RPMI7951 (cell line): ENCODE data around the gene ZNF195. TPM values are rescaled to one million over a fixed set of nuclear protein-coding genes. Genes with fewer than 3 reads are reported as not detected.
"Not testable (repeated sequence)": the region's sequence is repeated elsewhere in the genome, so short reads cannot be mapped to it uniquely, and the experiment has no call there.

ENCODE experiments used
- DNase-seq: peaks from one replicate; pipeline ENCODE4 v3.0.0-alpha.2; 2012; ENCODE audit warnings: low read depth
- total RNA-seq: library from RNA; depleted of rRNA; stranded (reverse); fragments of >200 nt; shearing (Covaris generic); gene quantifications from 2 replicates; pipeline ENCODE4 v1.2.3, GENCODE V29; 2014; rRNA removed

The ZNF195 gene
- total RNA-seq, 1 experiment from 2014 or later = 14.5 TPM

GRCh38 chr11:3347127-3347526 lies 31.8 kb downstream of the ZNF195 start:
- DNase-seq = no peak

- DNase-seq = no peak
These were observed 32.4 kb downstream of the ZNF195 start for GRCh38 chr11:3346587-3346986.

- no peak for DNase-seq
These were observed 33.2 kb downstream of the ZNF195 start for GRCh38 chr11:3345736-3346135.

GRCh38 chr11:3344327-3345174 lies 34.4 kb downstream of the ZNF195 start:
- no peak for DNase-seq

- DNase-seq = no peak
These were observed 36.2 kb downstream of the ZNF195 start for GRCh38 chr11:3342709-3343108.

- no peak for DNase-seq
These were observed 37.6 kb downstream of the ZNF195 start for GRCh38 chr11:3341298-3341697.

- peak; percentile 48 for DNase-seq
These were observed 38.9 kb downstream of the ZNF195 start for GRCh38 chr11:3340025-3340424.

GRCh38 chr11:3339340-3339624 lies 39.7 kb downstream of the ZNF195 start:
- no peak for DNase-seq

- DNase-seq = no peak
These were observed 40.2 kb downstream of the ZNF195 start for GRCh38 chr11:3338569-3339339.

GRCh38 chr11:3336420-3336819 lies 42.5 kb downstream of the ZNF195 start:
- DNase-seq = not testable (repeated sequence)

- not testable (repeated sequence) for DNase-seq
These were observed 45.8 kb downstream of the ZNF195 start for GRCh38 chr11:3333157-3333556.

- not testable (repeated sequence) for DNase-seq
These were observed 47.9 kb downstream of the ZNF195 start for GRCh38 chr11:3331078-3331477.

- DNase-seq = not testable (repeated sequence)
These were observed 48.9 kb downstream of the ZNF195 start for GRCh38 chr11:3330064-3330463.

- not testable (repeated sequence) for DNase-seq
These were observed 50.4 kb downstream of the ZNF195 start for GRCh38 chr11:3328503-3328902.

- DNase-seq = not testable (repeated sequence)
These were observed 52.5 kb downstream of the ZNF195 start for GRCh38 chr11:3326450-3326849.

GRCh38 chr11:3324724-3325123 lies 54.2 kb downstream of the ZNF195 start:
- not testable (repeated sequence) for DNase-seq

Other genes starting within 250 kb of the ZNF195 start
- 21.1 and 25.2 TPM in 2 replicates for gene OSBPL5, start 213.8 kb downstream of the ZNF195 start, total RNA-seq
- gene MRGPRG, start 160.3 kb downstream of the ZNF195 start, total RNA-seq = not detected in 2 replicates
- not detected in 2 replicates for gene MRGPRE, start 146.7 kb downstream of the ZNF195 start, total RNA-seq